GM11168 (cell line): ENCODE measurements around the gene PHLPP1.
"Not testable (repeated sequence)": the region's sequence is repeated elsewhere in the genome, so short reads cannot be mapped to it uniquely, and the experiment has no call there.

ENCODE experiments used
- in situ Hi-C: fragments of 300-500 bp; cut with MboI; formaldehyde crosslinking; loops from one replicate; pipeline ENCODE4 v1.12.0; 2022; ENCODE audit warnings: low sequenced_read_pairs; ENCODE audit not compliant: unreplicated experiment

The PHLPP1 gene

GRCh38 chr18:62739911-62740310 is 24.6 kb downstream of the PHLPP1 start:
- in situ Hi-C loops = loop anchor here (10.0 kb wide), 1 partner anchor 205 kb away; no protein-coding TSS in a partner anchor

GRCh38 chr18:62740650-62741049 is 25.3 kb downstream of the PHLPP1 start:
- in situ Hi-C loops = not testable (repeated sequence)

DNA sequence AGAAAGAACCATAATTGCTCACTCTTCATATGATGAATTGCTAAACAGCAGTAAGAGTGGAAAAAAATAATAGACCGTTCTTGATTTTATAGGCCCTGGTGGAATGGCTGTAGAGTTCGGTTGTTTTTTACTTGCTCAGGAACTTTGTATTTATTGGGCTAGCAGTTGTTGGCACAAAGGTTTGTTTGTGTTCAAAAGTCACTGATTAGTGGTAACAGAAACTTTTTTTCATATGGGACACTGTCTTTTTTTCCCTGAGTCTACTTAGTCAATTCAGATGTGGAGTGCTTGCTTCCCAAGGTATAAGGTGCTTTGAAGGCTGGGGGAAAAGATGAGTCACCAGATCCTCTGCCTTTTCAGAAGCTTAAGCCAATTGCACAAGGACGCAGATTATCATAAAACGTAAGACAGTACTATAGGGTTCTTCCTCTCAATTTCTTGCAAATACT is 25.8 kb downstream of the PHLPP1 start:
- in situ Hi-C loops = no loop called here

DNA sequence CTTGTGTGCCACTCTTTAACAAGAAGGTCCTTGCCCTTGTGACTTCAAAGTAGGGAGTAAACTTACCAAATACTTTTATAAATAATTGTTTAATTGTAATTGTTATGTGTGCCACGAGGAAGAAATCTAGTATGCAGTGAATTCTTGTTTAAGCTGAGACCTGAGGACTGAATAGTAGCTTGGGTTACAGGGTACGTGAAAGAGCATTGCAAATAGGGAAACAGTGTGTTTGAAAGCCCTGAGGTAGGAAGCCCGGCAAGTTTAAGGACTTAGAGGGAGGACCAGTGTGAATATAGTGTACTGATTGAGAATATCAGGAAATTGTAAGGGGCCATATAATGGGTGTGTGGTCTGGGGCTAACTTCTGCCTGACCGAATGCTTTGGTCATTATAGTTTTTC is 26.2 kb downstream of the PHLPP1 start:
- in situ Hi-C loops = no loop called here

DNA sequence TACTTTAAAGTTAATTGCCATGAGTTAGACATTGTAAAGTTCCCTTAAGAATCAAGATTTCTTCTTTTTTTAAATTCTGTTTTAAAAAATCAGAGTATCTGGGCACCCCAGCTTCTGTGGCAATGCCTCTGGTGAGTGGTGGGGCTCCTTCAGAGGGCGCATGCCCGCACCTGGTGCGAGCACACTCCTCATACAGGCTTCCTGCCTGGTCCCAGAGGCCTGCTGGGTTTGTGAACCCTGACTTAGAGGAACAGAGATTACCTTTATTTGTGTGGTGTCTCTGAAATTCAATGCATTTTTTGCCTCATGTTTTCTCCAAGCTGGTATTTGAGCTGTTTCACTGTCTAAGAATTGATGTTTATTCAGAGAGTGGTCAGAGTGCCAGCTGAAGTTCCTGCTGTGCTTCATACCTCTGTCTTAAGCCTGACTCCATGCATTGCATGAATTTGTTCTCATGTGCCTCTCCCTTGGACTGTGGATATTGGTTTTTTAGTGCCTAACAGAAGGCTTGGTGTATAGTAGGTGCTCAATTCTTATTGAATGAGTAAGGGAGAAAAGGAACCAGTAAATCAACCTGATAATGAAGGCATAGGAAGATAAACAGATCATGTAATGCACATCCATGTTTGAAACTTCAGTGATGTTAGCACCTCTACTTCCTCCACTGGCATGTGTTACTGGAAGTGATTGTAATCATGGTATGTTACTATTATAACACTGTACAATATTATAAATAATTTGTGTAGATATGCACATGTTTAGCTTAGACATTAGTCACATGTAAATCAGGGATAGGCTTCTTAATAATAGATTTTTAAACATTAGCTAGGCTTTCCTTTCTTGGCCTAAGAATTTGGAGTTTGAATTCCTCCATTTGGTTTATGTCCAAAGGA is 29.0 kb downstream of the PHLPP1 start:
- in situ Hi-C loops = no loop called here

GRCh38 chr18:62745089-62745751 is 29.9 kb downstream of the PHLPP1 start:
- in situ Hi-C loops = no loop called here

DNA sequence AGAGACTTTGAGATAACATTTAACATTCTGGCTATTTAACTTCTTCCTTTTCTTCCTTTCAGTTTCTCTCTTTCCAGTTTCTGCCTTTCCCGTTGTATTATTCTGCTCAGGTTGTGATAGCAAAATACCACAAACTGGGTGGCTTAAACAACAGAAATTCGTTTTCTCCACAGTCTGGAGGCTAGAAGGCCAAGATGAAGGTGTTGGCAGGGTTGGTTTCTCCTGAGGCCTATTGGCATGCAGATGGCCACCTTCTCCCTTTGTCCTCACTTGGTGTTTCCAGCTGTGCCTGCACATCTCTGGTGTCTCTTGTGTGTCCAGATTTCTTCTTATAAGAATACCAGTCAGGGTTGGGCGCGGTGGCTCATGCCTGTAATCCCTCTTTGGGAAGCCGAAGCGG is 34.0 kb downstream of the PHLPP1 start:
- in situ Hi-C loops = no loop called here

DNA sequence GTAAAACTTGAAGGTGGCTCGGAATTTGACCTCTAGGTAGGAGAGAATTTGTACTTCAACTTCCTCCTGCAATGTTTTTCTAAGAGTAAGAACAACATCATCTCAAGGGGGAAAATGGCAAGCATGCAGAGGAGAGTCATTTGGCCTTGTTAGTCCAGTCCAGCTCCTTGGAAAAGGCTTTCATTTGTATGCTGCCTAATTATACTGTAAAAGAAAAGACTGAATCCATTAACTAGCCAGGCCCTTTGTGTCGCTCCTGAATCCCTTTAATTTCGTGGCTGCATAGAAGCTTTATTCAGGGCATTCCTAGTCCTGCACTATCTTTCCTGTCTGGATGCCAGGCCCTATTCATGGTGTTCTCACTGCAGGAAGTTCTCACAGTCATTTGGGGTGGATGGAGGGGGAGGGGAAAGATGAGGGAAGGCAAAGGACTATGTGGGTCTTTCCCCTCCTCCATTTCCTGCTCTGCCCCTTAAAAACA is 36.0 kb downstream of the PHLPP1 start:
- in situ Hi-C loops = no loop called here

DNA sequence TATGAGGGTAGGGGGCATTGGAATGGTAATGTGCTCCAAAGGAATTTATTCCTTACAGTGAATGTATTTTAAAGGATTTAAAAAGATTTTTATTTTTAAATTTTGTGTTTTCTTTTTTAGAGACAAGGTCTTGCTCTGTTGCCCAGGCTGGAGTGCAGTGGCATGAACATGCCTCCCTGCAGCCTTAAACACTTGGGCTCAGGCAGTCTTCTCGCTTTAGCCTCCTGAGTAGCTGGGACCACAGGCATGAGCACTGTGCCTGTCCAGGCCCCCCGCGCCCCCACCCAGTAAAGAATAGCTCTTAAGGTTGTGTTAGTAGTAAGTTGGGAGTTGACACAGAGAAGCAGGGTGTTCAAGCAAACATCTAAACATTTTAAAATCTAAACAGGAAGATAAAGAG is 36.6 kb downstream of the PHLPP1 start:
- in situ Hi-C loops = no loop called here

DNA sequence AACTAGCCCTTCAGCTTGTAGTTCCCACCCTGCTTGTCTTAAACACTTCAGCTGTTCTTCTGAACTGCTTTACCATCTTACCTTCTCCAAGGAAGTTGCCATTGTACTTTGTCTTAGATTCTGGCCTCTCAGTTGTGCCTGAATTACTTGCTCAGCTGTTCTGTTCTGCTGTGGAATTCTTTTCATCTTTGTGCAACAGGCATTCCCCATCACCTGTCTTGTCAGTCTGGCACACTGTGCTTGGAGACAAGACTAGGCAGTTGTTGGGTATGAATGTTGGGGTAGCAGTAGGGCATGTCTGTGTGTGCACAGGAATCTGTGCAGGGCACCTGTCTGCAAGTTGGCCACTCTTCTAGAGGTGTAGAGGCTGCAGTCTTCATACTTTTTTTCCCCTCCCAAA is 38.7 kb downstream of the PHLPP1 start:
- in situ Hi-C loops = no loop called here

DNA sequence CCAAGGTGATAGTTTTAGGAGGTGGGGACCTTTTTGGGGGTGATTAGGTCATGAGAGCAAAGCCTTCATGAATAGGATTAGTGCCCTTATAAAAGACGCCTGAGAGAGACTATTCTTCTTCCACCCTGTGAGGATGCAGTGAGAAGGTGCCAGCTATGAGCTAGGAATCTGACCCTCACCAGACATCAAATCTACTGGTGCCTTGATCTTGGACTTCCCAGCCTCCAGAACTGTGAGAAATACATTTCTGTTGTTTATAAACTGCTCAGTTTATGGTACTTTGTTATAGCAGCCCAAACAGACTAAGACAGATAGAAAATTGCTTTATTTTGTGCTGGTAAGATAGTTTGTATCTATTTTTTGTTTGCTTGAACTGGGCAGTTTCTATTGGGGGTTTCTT is 40.1 kb downstream of the PHLPP1 start:
- in situ Hi-C loops = no loop called here

GRCh38 chr18:62755946-62756345 is 40.6 kb downstream of the PHLPP1 start:
- in situ Hi-C loops = no loop called here

DNA sequence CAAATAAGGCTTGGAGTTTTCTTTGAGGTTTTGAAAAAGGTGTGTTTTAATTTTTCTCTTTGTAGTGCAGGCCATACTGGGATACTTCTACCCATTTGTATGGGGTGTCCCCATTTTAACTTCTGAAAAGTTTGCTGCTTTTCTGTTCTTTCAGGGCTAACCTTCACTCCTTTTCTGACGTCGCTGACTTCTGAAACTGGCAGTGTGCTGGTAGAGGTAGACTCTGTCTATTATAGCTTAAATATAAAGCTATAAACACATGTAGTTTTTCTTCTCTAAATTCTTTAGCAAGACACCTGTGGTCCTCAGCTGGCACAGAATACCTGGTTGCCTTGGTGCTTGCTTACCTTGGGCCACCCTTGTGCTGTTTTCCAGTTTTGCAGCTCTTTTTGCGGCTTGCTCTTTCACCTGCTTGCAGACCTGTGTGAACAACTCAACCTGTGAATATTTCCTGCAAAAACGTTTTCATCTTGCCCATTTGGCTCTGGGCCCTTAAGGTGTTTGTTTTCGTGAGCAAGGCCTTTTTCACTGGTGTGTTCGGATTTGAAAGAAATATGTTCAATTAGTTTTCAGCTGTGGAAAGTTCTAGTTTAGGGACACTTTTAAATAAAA is 42.2 kb downstream of the PHLPP1 start:
- in situ Hi-C loops = no loop called here

- in situ Hi-C loops = no loop called here
These were observed 43.2 kb downstream of the PHLPP1 start for GRCh38 chr18:62758591-62758990.

DNA sequence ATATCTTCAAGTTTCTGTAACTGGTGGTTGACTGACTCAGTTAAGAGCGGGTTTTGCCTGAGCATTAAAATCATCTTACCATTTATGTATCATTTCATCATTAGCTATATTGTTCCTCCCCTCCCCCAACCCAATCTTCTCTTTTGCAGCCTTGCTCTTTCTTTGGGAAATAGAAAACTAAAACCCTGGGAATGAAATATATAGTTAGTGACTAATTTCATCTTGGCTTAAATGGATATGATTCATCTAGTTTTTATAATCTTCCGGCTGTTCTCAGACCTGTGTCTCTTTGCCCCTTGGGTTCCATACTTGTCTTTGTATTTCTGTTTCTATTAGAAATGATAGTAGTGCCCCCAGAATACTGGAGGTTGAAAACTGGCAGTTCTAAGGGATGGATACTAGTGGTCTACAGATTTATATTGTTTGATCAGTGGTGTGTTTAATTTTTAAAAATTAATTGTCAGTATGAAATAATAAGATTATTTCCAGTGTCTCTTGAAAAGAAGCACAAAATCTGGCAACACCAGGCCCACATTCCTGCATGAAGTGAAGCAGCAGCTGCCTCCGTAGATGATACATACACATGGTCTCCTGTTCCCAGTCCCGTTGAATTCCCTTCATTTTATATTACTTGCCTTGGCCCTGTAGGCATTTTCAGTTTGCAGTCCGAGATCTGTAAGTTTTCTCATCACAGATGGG is 44.5 kb downstream of the PHLPP1 start:
- in situ Hi-C loops = no loop called here

DNA sequence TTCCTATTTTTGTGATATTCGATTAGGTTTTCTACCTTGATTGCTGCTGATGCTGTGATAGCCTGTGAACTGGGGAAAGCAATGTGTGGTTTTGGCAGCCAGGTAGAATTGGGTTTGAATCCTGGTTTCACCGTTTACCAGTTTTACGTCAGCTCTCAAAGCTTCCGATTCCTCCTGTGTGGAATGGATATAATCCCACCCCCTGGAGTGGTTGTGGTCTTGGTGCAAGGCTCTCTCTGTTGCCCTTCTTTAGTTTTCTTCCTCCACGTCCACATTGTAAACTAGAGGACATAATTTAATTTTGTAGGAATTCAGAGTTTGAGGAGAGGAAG is 45.0 kb downstream of the PHLPP1 start:
- in situ Hi-C loops = no loop called here

- in situ Hi-C loops = no loop called here
These were observed 47.8 kb downstream of the PHLPP1 start for GRCh38 chr18:62763101-62763521.

DNA sequence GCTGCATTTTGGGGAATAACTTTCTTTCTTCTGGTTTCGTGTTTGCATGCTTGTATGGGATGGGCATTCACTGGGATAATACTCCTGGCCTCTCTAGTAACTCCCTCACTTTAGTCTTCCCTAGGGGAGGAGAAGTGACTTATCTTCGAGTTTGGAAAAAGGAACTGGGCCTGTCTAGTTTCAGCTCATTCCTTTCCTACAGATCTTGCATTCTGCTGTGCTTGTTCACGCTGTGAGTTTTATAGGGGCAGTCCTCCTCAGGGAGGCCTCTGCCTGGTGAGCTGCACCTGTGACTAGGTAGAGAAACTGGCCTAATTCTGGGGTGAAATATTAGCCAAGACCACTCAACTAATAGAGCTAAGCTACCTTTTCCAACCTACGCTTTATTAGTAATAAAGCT is 50.9 kb downstream of the PHLPP1 start:
- in situ Hi-C loops = no loop called here

DNA sequence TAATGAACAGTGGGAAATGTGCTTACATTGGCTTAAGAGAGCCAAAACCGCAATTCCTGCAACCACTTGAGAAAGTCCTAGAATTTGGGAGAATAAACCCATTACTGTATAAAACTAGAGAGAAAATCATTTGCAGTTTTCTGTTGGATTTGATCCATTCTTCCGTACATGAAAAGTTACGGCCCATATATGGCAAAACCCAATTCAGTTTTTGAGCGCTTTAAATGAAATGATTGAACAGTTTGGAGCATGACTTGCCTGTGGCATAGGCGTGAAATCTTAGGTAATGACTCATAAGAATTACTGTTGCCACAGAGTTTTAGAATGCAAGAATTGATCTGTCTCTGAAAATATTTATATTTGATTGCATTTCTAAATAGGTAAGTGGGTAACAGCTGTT is 52.0 kb downstream of the PHLPP1 start:
- in situ Hi-C loops = no loop called here

DNA sequence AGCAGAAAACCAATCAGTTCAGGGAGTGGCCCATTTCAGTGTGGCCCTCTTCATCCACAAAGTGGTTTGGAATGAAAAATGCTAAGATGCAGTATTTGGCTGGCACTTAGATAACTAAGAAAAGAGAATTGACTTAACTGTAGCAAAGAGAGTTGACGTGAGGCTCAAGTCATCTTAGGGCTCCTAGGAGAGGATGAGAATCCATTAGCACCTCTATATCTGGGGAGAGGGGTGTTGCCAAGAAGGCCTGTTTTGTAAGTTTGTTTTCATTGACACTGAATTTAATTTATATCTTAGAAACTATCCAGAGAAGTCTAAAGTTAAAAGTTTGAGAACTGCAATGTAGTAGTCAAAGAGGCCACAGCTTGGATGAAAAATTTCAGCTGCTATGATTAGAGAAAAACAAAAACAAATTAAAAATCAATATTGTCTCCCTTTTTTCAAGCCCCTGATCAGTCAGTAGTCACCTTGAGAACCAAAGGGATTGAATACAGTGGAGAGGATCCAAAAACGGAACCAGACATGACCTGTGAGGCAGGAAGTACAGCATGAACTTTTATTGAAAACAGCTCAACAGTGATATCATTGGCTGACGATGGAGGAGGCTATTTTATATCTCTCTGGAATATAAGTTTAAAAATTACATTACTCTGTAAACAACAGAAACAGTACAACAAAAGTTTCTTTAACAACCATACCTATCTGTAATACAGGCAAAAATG is 52.7 kb downstream of the PHLPP1 start:
- in situ Hi-C loops = no loop called here
